Neural cell (in vitro differentiated cells): ENCODE results near the gene DMWD. TPM values are rescaled to one million over a fixed set of nuclear protein-coding genes. Genes with fewer than 3 reads are reported as not detected.

Experiments
- H2AFZ ChIP-seq: fragments of 200-600, 300-800 bp; sonication (generic), shearing (Covaris generic); 2 replicates; pipeline ENCODE4 v1.6.0; 2014; ENCODE audit warnings: low read depth, mild to moderate bottlenecking, antibody characterized with exemption, low read length, moderate library complexity
- H3F3A ChIP-seq: fragments of 200-600 bp; shearing (Covaris generic); 2 replicates; pipeline ENCODE4 v1.6.1; 2016; ENCODE audit warnings: mild to moderate bottlenecking, moderate library complexity, mixed read lengths, antibody characterized with exemption, low read length; ENCODE audit not compliant: insufficient read depth, poor library complexity, severe bottlenecking
- H3K27ac ChIP-seq: fragments of 200-600, 300-800 bp; sonication (generic), shearing (Covaris generic); 2 replicates; pipeline ENCODE4 v1.5.1; 2014; ENCODE audit warnings: mild to moderate bottlenecking, low read length, moderate library complexity
- H3K27me3 ChIP-seq: fragments of 300-800, 200-600 bp; sonication (generic), shearing (Covaris generic); 2 replicates; pipeline ENCODE4 v1.6.0; 2014; ENCODE audit warnings: mild to moderate bottlenecking, low read depth, low read length, moderate library complexity; ENCODE audit not compliant: insufficient read depth
- H3K36me3 ChIP-seq: fragments of 300-800, 200-600 bp; sonication (generic), shearing (Covaris generic); 2 replicates; pipeline ENCODE4 v1.5.1; 2014; ENCODE audit warnings: mild to moderate bottlenecking, antibody characterized with exemption, low read length, moderate library complexity; ENCODE audit not compliant: insufficient read depth
- H3K4me2 ChIP-seq: fragments of 300-800, 200-600 bp; sonication (generic), shearing (Covaris generic); 2 replicates; pipeline ENCODE4 v1.6.0; 2014; ENCODE audit warnings: mild to moderate bottlenecking, low read length
- H3K4me3 ChIP-seq: fragments of 300-800, 200-600 bp; sonication (generic), shearing (Covaris generic); 2 replicates; pipeline ENCODE4 v1.5.1; 2014; ENCODE audit warnings: mild to moderate bottlenecking, low read length, moderate library complexity
- H3K79me2 ChIP-seq: fragments of 200-600 bp; shearing (Covaris generic); replicated peaks from 2 replicates; pipeline ENCODE4 v1.6.0; 2014; ENCODE audit warnings: mild to moderate bottlenecking, low read length, moderate library complexity; ENCODE audit not compliant: insufficient read depth
- H3K9ac ChIP-seq: fragments of 300-800, 200-600 bp; sonication (generic), shearing (Covaris generic); 2 replicates; pipeline ENCODE4 v1.6.1; 2016; ENCODE audit warnings: mild to moderate bottlenecking, low read length, mixed read lengths
- H3K9me2 ChIP-seq: fragments of 200-600 bp; shearing (Covaris generic); 2 replicates; pipeline ENCODE4 v1.6.1; 2016; ENCODE audit warnings: mild to moderate bottlenecking, low read length, mixed read lengths; ENCODE audit not compliant: insufficient read depth
- H3K9me3 ChIP-seq: fragments of 200-600, 300-800 bp; sonication (generic), shearing (Covaris generic); 2 replicates; pipeline ENCODE4 v1.6.1; 2016; ENCODE audit warnings: mild to moderate bottlenecking, mixed run types, low read length, moderate library complexity, mixed read lengths
- H4K20me1 ChIP-seq: fragments of 200-600 bp; shearing (Covaris generic); 2 replicates; pipeline ENCODE4 v1.6.1; 2016; ENCODE audit warnings: mild to moderate bottlenecking, mixed run types; ENCODE audit not compliant: insufficient read depth
- CTCF ChIP-seq: fragments of 450-650 bp; IDR thresholded peaks from 2 replicates; pipeline ENCODE4 v1.5.1; 2014; ENCODE audit warnings: antibody characterized with exemption, mild to moderate bottlenecking, moderate library complexity; ENCODE audit not compliant: poor library complexity, severe bottlenecking
- EP300 ChIP-seq: fragments of 450-650 bp; conservative IDR thresholded peaks from 2 replicates; pipeline ENCODE4 v1.6.1; 2014; ENCODE audit warnings: antibody characterized with exemption, mild to moderate bottlenecking, moderate library complexity; ENCODE audit not compliant: poor library complexity, severe bottlenecking
- EZH2 ChIP-seq: fragments of 200-600, 300-800 bp; shearing (Covaris generic), sonication (generic); IDR thresholded peaks from 2 replicates; pipeline ENCODE4 v1.6.1; 2014; ENCODE audit warnings: antibody characterized with exemption, low read length, borderline replicate concordance, mild to moderate bottlenecking; ENCODE audit not compliant: insufficient read depth, poor library complexity, severe bottlenecking
- MXI1 ChIP-seq: fragments of 450-650 bp; conservative IDR thresholded peaks from 2 replicates; pipeline ENCODE4 v1.6.1; 2014; ENCODE audit warnings: antibody characterized with exemption, mild to moderate bottlenecking; ENCODE audit not compliant: poor library complexity, severe bottlenecking
- POLR2AphosphoS5 ChIP-seq: IDR thresholded peaks from 2 replicates; pipeline ENCODE4 v1.6.1; 2012
- RAD21 ChIP-seq: fragments of 450-650 bp; conservative IDR thresholded peaks from 2 replicates; pipeline ENCODE4 v1.6.1; 2014; ENCODE audit warnings: antibody characterized with exemption, mild to moderate bottlenecking, moderate library complexity
- SMC3 ChIP-seq: fragments of 450-650 bp; conservative IDR thresholded peaks from 2 replicates; pipeline ENCODE4 v1.6.1; 2014; ENCODE audit warnings: antibody characterized with exemption, mild to moderate bottlenecking, moderate library complexity; ENCODE audit not compliant: poor library complexity
- TAF1 ChIP-seq: IDR thresholded peaks from 2 replicates; pipeline ENCODE4 v1.6.1; 2012; ENCODE audit warnings: low read depth
- polyA plus RNA-seq: library from polyadenylated mRNA; depleted of rRNA; stranded (reverse); fragments of >200 nt; gene quantifications from 2 replicates; pipeline ENCODE4 v1.2.3, GENCODE V29; 2014
- TF ChIP-seq, protein P1 (sequence below): IDR thresholded peaks from 2 replicates; pipeline ENCODE4 v1.6.1; 2012; ENCODE audit warnings: borderline replicate concordance

The DMWD gene
- polyA plus RNA-seq, 1 donor from 2014 or later: 20.4 TPM

DNA sequence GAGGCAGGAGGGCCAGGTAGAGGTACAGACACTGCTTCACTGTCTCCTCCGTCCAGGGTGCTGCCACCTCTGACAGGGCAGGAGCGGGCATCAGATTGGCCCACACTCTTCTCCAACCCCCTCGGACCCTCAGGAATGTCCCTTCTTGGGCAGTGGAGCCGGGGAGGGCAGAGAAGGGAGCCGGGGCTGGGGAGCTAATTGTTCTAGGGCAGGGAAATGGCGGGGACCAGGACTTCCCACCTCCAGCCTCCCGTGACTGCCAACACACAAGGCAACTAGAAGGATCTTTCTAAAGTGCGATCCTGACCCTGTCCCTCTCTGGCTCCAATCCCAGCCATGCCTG lies 32.6 kb upstream of the DMWD start:
- Histone ChIP-seq H3K9me3 (no peaks in the 10 kb centered on the region), H3F3A (no peaks in the 10 kb centered on the region), H3K4me3 (no peak overlapping the region), H3K9ac (no peak overlapping the region), H3K36me3 (no peaks in the 10 kb centered on the region), H2AFZ (no peak overlapping the region), H4K20me1 (no peaks in the 10 kb centered on the region), H3K79me2 (no peaks in the 10 kb centered on the region), H3K9me2 (no peaks in the 10 kb centered on the region), H3K4me2 (no peak overlapping the region), H3K27ac (no peak overlapping the region), H3K27me3 (no peaks in the 10 kb centered on the region)
- no peak for TF ChIP-seq RAD21
- TF ChIP-seq TAF1: no peak
- no peak for TF ChIP-seq MXI1
- TF ChIP-seq, protein P1, sequence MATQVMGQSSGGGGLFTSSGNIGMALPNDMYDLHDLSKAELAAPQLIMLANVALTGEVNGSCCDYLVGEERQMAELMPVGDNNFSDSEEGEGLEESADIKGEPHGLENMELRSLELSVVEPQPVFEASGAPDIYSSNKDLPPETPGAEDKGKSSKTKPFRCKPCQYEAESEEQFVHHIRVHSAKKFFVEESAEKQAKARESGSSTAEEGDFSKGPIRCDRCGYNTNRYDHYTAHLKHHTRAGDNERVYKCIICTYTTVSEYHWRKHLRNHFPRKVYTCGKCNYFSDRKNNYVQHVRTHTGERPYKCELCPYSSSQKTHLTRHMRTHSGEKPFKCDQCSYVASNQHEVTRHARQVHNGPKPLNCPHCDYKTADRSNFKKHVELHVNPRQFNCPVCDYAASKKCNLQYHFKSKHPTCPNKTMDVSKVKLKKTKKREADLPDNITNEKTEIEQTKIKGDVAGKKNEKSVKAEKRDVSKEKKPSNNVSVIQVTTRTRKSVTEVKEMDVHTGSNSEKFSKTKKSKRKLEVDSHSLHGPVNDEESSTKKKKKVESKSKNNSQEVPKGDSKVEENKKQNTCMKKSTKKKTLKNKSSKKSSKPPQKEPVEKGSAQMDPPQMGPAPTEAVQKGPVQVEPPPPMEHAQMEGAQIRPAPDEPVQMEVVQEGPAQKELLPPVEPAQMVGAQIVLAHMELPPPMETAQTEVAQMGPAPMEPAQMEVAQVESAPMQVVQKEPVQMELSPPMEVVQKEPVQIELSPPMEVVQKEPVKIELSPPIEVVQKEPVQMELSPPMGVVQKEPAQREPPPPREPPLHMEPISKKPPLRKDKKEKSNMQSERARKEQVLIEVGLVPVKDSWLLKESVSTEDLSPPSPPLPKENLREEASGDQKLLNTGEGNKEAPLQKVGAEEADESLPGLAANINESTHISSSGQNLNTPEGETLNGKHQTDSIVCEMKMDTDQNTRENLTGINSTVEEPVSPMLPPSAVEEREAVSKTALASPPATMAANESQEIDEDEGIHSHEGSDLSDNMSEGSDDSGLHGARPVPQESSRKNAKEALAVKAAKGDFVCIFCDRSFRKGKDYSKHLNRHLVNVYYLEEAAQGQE: no peak
- TF ChIP-seq SMC3: no peak
- TF ChIP-seq CTCF: no peak
- no peak for TF ChIP-seq POLR2AphosphoS5
- TF ChIP-seq EP300: no peak
- no peak for TF ChIP-seq EZH2

GRCh38 chr19:45824531-45825262 lies 32.1 kb upstream of the DMWD start:
- no peak overlapping the region for H3K4me2 ChIP-seq
- H3K36me3 ChIP-seq: no peaks in the 10 kb centered on the region
- no peak for TF ChIP-seq SMC3
- TF ChIP-seq, protein P1: no peak
- TF ChIP-seq TAF1: no peak
- TF ChIP-seq EP300: no peak
- TF ChIP-seq MXI1: no peak
- no peak overlapping the region for H3K9ac ChIP-seq
- no peaks in the 10 kb centered on the region for H3F3A ChIP-seq
- H3K27me3 ChIP-seq: no peaks in the 10 kb centered on the region
- no peaks in the 10 kb centered on the region for H4K20me1 ChIP-seq
- H3K27ac ChIP-seq: no peak overlapping the region
- no peaks in the 10 kb centered on the region for H3K79me2 ChIP-seq
- no peak overlapping the region for H3K4me3 ChIP-seq
- H3K9me2 ChIP-seq: no peaks in the 10 kb centered on the region
- H3K9me3 ChIP-seq: no peaks in the 10 kb centered on the region
- H2AFZ ChIP-seq: no peak overlapping the region
